NCI-H82 treated with DMSO at 0.1 percent for 48 hours (cell line): ENCODE data around the gene MAN2C1.
"Not testable (repeated sequence)": the region's sequence is repeated elsewhere in the genome, so short reads cannot be mapped to it uniquely, and the experiment has no call there.

Source experiments
- DNase-seq: peaks from one replicate; lab custom pipeline; 2025; ENCODE audit not compliant: unreplicated experiment; lab: John Stamatoyannopoulos, UW

MAN2C1 gene

GRCh38 chr15:75367913-75368688, at the start of gene MAN2C1:
Gene MAN2C1 (minus strand): TSS chr15:75368607. CDS start chr15:75368583, 24 bp downstream.
- DNase-seq, result peak; percentile 90

GRCh38 chr15:75416584-75416983, 48.2 kb upstream of the MAN2C1 start:
- DNase-seq, result no peak

- DNase-seq, result no peak
These were observed 41.8 kb upstream of the MAN2C1 start for GRCh38 chr15:75410196-75410595.

- no peak for DNase-seq
These were observed 38.7 kb upstream of the MAN2C1 start for GRCh38 chr15:75407083-75407482.

GRCh38 chr15:75403892-75404291, 35.5 kb upstream of the MAN2C1 start:
- DNase-seq, result no peak

- no peak for DNase-seq
These were observed 29.1 kb upstream of the MAN2C1 start for GRCh38 chr15:75397494-75397893.

GRCh38 chr15:75389791-75390382, 21.5 kb upstream of the MAN2C1 start:
- DNase-seq, result no peak

GRCh38 chr15:75383986-75384385, 15.6 kb upstream of the MAN2C1 start:
- DNase-seq, result not testable (repeated sequence)

GRCh38 chr15:75380773-75381172, 12.4 kb upstream of the MAN2C1 start:
- no peak for DNase-seq

GRCh38 chr15:75371901-75372688, 3.7 kb upstream of the MAN2C1 start:
- DNase-seq, result no peak

GRCh38 chr15:75371486-75371885, 3.1 kb upstream of the MAN2C1 start:
- no peak for DNase-seq

GRCh38 chr15:75369897-75370581, 1.6 kb upstream of the MAN2C1 start:
- no peak for DNase-seq

- no peak for DNase-seq
These were observed 357 bp upstream of the MAN2C1 start for GRCh38 chr15:75368689-75369239.

GRCh38 chr15:75367406-75367912, 948 bp downstream of the MAN2C1 start:
- no peak for DNase-seq

- no peak for DNase-seq
These were observed 1.4 kb downstream of the MAN2C1 start for GRCh38 chr15:75367006-75367405.

- no peak for DNase-seq
These were observed 2.2 kb downstream of the MAN2C1 start for GRCh38 chr15:75366163-75366562.

- no peak for DNase-seq
These were observed 3.5 kb downstream of the MAN2C1 start for GRCh38 chr15:75364881-75365280.

GRCh38 chr15:75363786-75364185, 4.6 kb downstream of the MAN2C1 start:
- DNase-seq, result no peak

- DNase-seq, result no peak
These were observed 5.7 kb downstream of the MAN2C1 start for GRCh38 chr15:75362642-75363249.

- no peak for DNase-seq
These were observed 6.3 kb downstream of the MAN2C1 start for GRCh38 chr15:75361989-75362641.
